OCI-LY1 (cell line): ENCODE data around the gene PRSS23.

Source experiments
- EZH2 ChIP-seq: fragments of 200-600 bp; sonication (generic), shearing (Covaris generic); IDR thresholded peaks from 2 replicates; pipeline ENCODE4 v1.8.0; 2017; ENCODE audit warnings: borderline replicate concordance, mixed run types, mild to moderate bottlenecking, antibody characterized with exemption, low read length, moderate library complexity, mixed read lengths
- TF ChIP-seq, protein P1 (sequence below): fragments of 200-600 bp; sonication (generic), shearing (Covaris generic); IDR thresholded peaks from 2 replicates; pipeline ENCODE4 v1.5.1; 2017; ENCODE audit warnings: mild to moderate bottlenecking, antibody characterized with exemption, low read length, moderate library complexity, mixed read lengths

DNA sequence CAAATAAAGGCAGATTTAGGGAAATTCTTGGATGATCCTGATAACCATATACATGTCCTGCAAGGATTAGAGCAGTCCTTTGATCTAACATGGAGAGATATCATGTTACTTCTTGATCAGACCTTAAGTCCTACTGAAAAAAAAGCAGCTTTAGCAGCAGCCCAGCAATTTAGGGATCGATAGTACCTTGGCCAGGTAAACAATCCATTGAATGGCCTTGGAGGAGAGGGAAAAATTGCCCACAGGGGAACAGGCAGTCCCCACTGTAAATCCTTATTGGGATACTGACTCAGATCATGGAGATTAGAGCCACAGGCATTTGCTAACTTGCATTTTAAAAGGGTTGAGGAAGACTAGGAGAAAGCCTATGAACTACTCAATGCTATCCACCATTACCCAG is 47.8 kb downstream of the PRSS23 start:
- TF ChIP-seq, protein P1, sequence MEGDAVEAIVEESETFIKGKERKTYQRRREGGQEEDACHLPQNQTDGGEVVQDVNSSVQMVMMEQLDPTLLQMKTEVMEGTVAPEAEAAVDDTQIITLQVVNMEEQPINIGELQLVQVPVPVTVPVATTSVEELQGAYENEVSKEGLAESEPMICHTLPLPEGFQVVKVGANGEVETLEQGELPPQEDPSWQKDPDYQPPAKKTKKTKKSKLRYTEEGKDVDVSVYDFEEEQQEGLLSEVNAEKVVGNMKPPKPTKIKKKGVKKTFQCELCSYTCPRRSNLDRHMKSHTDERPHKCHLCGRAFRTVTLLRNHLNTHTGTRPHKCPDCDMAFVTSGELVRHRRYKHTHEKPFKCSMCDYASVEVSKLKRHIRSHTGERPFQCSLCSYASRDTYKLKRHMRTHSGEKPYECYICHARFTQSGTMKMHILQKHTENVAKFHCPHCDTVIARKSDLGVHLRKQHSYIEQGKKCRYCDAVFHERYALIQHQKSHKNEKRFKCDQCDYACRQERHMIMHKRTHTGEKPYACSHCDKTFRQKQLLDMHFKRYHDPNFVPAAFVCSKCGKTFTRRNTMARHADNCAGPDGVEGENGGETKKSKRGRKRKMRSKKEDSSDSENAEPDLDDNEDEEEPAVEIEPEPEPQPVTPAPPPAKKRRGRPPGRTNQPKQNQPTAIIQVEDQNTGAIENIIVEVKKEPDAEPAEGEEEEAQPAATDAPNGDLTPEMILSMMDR, result no peak
- no peak for TF ChIP-seq EZH2
